K562 (cell line): Measurements from ENCODE around the gene SSR2. TPM values are rescaled to one million over a fixed set of nuclear protein-coding genes. Genes with fewer than 3 reads are reported as not detected.
A peak's percentile ranks its signal among the peaks of the same experiment; 100 is the strongest.

Experiments used
- ATAC-seq: fragments of 200-7000 bp; cut with Tn5 transposase; 3 replicates; pipeline ENCODE4 v1.9.1; 2020; ENCODE audit warnings: moderate library complexity
- BruUV-seq: library from RNA; stranded (reverse); fragments of 400-500 nt; replicated peaks from 2 replicates; lab custom pipeline; 2021; lab: Mats Ljungman, UMichigan
- CTCF ChIA-PET: fragments of 300-600 bp; formaldehyde crosslinking; extraction: SDS; loops from one replicate; lab custom pipeline; 2021; ENCODE audit warnings: low intra/inter-chr PET ratio; lab: Yijun Ruan, JAX
- POLR2A ChIA-PET: fragments of 300-600, 350-650 bp; sonication (Branson Sonifier 250); formaldehyde crosslinking; extraction: SDS; loops from one replicate; lab custom pipeline; 2021; ENCODE audit warnings: antibody characterized with exemption, inconsistent platforms; lab: Yijun Ruan, JAX
- DNase-seq, 4 experiments: peaks; one replicate each; pipeline versions ENCODE4 v3.0.0 to v3.0.0-alpha.2; 2011 to 2018; ENCODE audit warnings: low spot score in 3 of 4, mixed read lengths in 3 of 4; ENCODE audit errors: extremely low read depth in 1 of 4
- FAIRE-seq: peaks from 2 replicates; lab custom pipeline; 2011; peaks lifted over from hg19 to GRCh38; lab: Jason Lieb, UNC
- H2AFZ ChIP-seq: 2 replicates; pipeline ENCODE4 v1.6.0; 2011; ENCODE audit warnings: low read depth, low read length, control low read depth, inconsistent platforms
- H3K27ac ChIP-seq: fragments of 200-600 bp; 3 replicates; pipeline ENCODE4 v1.8.0; 2011; ENCODE audit warnings: low read depth, mild to moderate bottlenecking, control low read depth, inconsistent platforms, low read length, moderate library complexity, mixed read lengths; ENCODE audit errors: extremely low read depth
- H3K27me3 ChIP-seq, 2 experiments: fragments of 300-600 bp in 1 of 2; 2 replicates in 1 of 2; 3 replicates in 1 of 2; pipeline versions ENCODE4 v1.6.0 to v1.8.0; 2011; ENCODE audit warnings: inconsistent platforms in 2 of 2, low read length in 2 of 2, mild to moderate bottlenecking in 1 of 2, mixed read lengths in 1 of 2, moderate library complexity in 1 of 2; ENCODE audit not compliant: control insufficient read depth in 2 of 2, insufficient read depth in 2 of 2
- H3K36me3 ChIP-seq: fragments of 300-600 bp; 3 replicates; pipeline ENCODE4 v1.8.0; 2011; ENCODE audit warnings: mild to moderate bottlenecking, low read length, inconsistent platforms; ENCODE audit not compliant: control insufficient read depth, insufficient read depth
- H3K4me1 ChIP-seq, 2 experiments: fragments of 200-600 bp in 1 of 2; replicated peaks in 1 of 2; 2 replicates in 1 of 2; 3 replicates in 1 of 2; pipeline versions ENCODE4 v1.5.1 to v1.8.0; 2011; ENCODE audit warnings: inconsistent platforms in 2 of 2, low read length in 2 of 2, mild to moderate bottlenecking in 1 of 2, mixed read lengths in 1 of 2, moderate library complexity in 1 of 2; ENCODE audit not compliant: control insufficient read depth in 2 of 2, insufficient read depth in 2 of 2
- H3K4me2 ChIP-seq: 2 replicates; pipeline ENCODE4 v1.6.1; 2011; ENCODE audit warnings: low read length, control low read depth, inconsistent platforms, mixed read lengths; ENCODE audit not compliant: insufficient read depth
- H3K4me3 ChIP-seq: fragments of 200-600 bp; sonication (generic), shearing (Covaris generic); 2 replicates; pipeline ENCODE4 v1.5.1; 2016; ENCODE audit warnings: control low read depth, inconsistent platforms
- H3K79me2 ChIP-seq: fragments of 200-600 bp; 3 replicates; pipeline ENCODE4 v1.8.0; 2011; ENCODE audit warnings: low read length, inconsistent platforms; ENCODE audit not compliant: control insufficient read depth, insufficient read depth
- H3K9ac ChIP-seq, 2 experiments: 2 replicates each; pipeline versions ENCODE4 v1.6.0 to v1.6.1; 2011; ENCODE audit warnings: low read depth in 2 of 2, low read length in 2 of 2, control low read depth in 1 of 2, inconsistent platforms in 1 of 2, mild to moderate bottlenecking in 1 of 2, mixed read lengths in 1 of 2; ENCODE audit not compliant: insufficient read depth in 1 of 2
- H3K9me1 ChIP-seq: one replicate; pipeline ENCODE4 v1.6.0; 2011; ENCODE audit warnings: inconsistent platforms, mild to moderate bottlenecking, low read length, moderate library complexity; ENCODE audit not compliant: control insufficient read depth, insufficient read depth
- H3K9me3 ChIP-seq: replicated peaks from 2 replicates; pipeline ENCODE4 v1.5.1; 2011; ENCODE audit warnings: low read depth, low read length, inconsistent platforms; ENCODE audit not compliant: control insufficient read depth, insufficient read depth
- H4K20me1 ChIP-seq: replicated peaks from 2 replicates; pipeline ENCODE4 v1.6.1; 2011; ENCODE audit warnings: low read length, inconsistent platforms, mixed read lengths; ENCODE audit not compliant: control insufficient read depth, insufficient read depth
- DMBX1 ChIP-seq: fragments of 250-450 bp; sonication (Bioruptor Pico); IDR thresholded peaks from 2 replicates; pipeline ENCODE4 v1.8.0; 2022; ENCODE audit warnings: inconsistent platforms, mild to moderate bottlenecking, moderate library complexity, borderline replicate concordance
- FOXK1 ChIP-seq: sonication (generic); formaldehyde crosslinking; IDR thresholded peaks from 2 replicates; pipeline ENCODE4 v1.8.0; 2022; ENCODE audit warnings: missing genetic modification reagents, mild to moderate bottlenecking, borderline replicate concordance
- THRAP3 ChIP-seq: fragments of 450-650 bp; IDR thresholded peaks from 2 replicates; pipeline ENCODE4 v1.6.1; 2016; ENCODE audit warnings: mild to moderate bottlenecking, inconsistent platforms, borderline replicate concordance
- WGBS: fragments of 100-300 bp; shearing (Covaris generic); methylation state at CpG from one replicate; pipeline ENCODE4 v1.1.6; 2016; ENCODE audit warnings: low coverage, mixed read lengths; ENCODE audit not compliant: insufficient coverage; ENCODE audit errors: missing lambda C conversion rate; 5-methylcytosine and 5-hydroxymethylcytosine counted together
- in situ Hi-C: fragments of 300-500 bp; cut with MboI; formaldehyde crosslinking; loops from 4 replicates; pipeline ENCODE4 v1.15.0; 2018; ENCODE audit warnings: inconsistent platforms, mixed read lengths
- intact Hi-C: fragments of 100-400 bp; cut with micrococcal nuclease; formaldehyde crosslinking; loops from 2 replicates; pipeline ENCODE4 v1.14.2; 2022
- polyA plus RNA-seq, 8 experiments: library from polyadenylated mRNA; depleted of rRNA in 4 of 8; stranded (reverse) in 5 of 8; unstranded in 3 of 8; fragments of >200 nt; fragmentation: Nextera tagmentation in 2 of 8; fragmentation: Illumina TruSeq in 1 of 8; extraction: Ambion mirVana in 2 of 8; extraction: Trizol in 1 of 8; gene quantifications; 2 replicates each; pipeline versions ENCODE4 v1.2.1 to v1.2.3, GENCODE V29; 2011 to 2014; ENCODE audit warnings: inconsistent platforms in 1 of 8, missing spikeins in 1 of 8
- total RNA-seq, 7 experiments: library from RNA; depleted of rRNA in 6 of 7; stranded (reverse); fragments of >200 nt in 6 of 7; fragmentation: Illumina TruSeq in 2 of 7; extraction: Trizol in 2 of 7; gene quantifications; 2 replicates each; pipeline versions ENCODE4 v1.2.1 to v1.2.3, GENCODE V29; 2011 to 2021; ENCODE audit warnings: low replicate concordance in 1 of 7
- TF ChIP-seq, protein P1 (sequence below): fragments of 450-650 bp; IDR thresholded peaks from 2 replicates; pipeline ENCODE4 v1.6.1; 2016; ENCODE audit warnings: missing biosample characterization, missing genetic modification characterization

Gene SSR2
- total and polyA plus RNA-seq, 9 of the 15 experiments (the other 6 are each of a cell fraction or from before 2014, with no cell fraction given), result 161 to 411 (median 240) TPM

DNA sequence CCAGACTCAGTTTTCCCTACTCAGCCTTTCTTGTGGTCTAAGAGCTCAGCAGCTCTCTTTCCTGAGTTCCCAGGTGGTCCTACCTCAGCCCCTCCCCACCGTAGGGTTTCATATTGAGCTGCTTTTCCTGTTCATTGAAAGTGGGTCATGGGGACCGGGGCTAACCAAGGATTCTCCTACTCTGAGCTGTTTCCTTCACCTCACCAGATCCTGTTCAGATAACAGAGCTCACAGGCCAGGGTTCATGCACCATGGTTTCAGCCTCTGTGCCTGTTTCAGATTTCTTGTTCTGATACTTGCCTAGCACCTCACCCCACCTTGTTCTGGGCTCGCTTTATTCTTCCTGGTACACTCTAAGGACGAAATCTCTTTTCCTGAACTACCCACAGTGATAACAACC lies 24.3 kb upstream of the SSR2 start:
- no peak for ATAC-seq
- no peak overlapping the region for H3K27ac ChIP-seq
- intact Hi-C loops (no loop called here), in situ Hi-C loops (no loop called here)
- H3K36me3 ChIP-seq, result peaks cover 79% of the 10 kb centered on the region
- H3K9ac ChIP-seq, result peak overlapping the region in 1 of 2 experiments; percentile 43; a peak in 1 of 4 replicates
- no peak for FAIRE-seq
- H3K9me3 ChIP-seq, result no peaks in the 10 kb centered on the region
- DNase-seq, result no peak
- H3K4me2 ChIP-seq, result no peak overlapping the region
- no peak for TF ChIP-seq DMBX1 (CRISPR knock-in tag)
- TF ChIP-seq THRAP3, result no peak
- TF ChIP-seq, protein P1, sequence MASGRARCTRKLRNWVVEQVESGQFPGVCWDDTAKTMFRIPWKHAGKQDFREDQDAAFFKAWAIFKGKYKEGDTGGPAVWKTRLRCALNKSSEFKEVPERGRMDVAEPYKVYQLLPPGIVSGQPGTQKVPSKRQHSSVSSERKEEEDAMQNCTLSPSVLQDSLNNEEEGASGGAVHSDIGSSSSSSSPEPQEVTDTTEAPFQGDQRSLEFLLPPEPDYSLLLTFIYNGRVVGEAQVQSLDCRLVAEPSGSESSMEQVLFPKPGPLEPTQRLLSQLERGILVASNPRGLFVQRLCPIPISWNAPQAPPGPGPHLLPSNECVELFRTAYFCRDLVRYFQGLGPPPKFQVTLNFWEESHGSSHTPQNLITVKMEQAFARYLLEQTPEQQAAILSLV, result no peak
- TF ChIP-seq FOXK1 (CRISPR knock-in tag), result no peak
- TF ChIP-seq, all 486 proteins: peak for 0
- ChIA-PET POLR2A (interaction anchor here (0.6 to 1.1 kb wide), 4 partner anchors 22 to 213 kb away, joined by 3 to 4 read pairs (median 4); no protein-coding TSS in a partner anchor), CTCF (no interaction called here)
- Histone ChIP-seq H4K20me1 (peaks cover 3% of the 10 kb centered on the region; the same call in 1 of the 2 replicates), H3K9me1 (no peaks in the 10 kb centered on the region), H3K4me1 (peaks cover 4 to 5% of the 10 kb centered on the region in 2 experiments; a peak in 4 of 5 replicates), H3K27me3 (no peaks in the 10 kb centered on the region), H2AFZ (no peak overlapping the region), H3K4me3 (no peak overlapping the region), H3K79me2 (peaks cover 3% of the 10 kb centered on the region; the same call in 1 of the 3 replicates)
- BruUV-seq, result no TSS peak
- 75% methylated on average over 4 of the region's 4 CpGs for WGBS
